Left lung (tissue), 10 donors: ENCODE measurements around the gene NDUFS2. TPM values are rescaled to one million over a fixed set of nuclear protein-coding genes. Genes with fewer than 3 reads are reported as not detected.

Experiments used
- ATAC-seq: fragments of 200-7000 bp; cut with Tn5 transposase; one replicate; pipeline ENCODE4 v1.9.1; 2020; ENCODE audit warnings: moderate library complexity
- DNase-seq, 4 donors: peaks; one replicate each; pipeline ENCODE4 v3.0.0-alpha.2; 2013 to 2020
- H3K27ac ChIP-seq, 2 donors: fragments of 200-600 bp; sonication (generic) in 1 of 2; one replicate each; pipeline versions ENCODE4 v1.5.0 to v1.8.0; 2020 to 2021
- H3K27me3 ChIP-seq, 2 donors: fragments of 200-600 bp; sonication (generic) in 1 of 2; one replicate each; pipeline versions ENCODE4 v1.5.0 to v1.8.0; 2020 to 2021
- H3K36me3 ChIP-seq, 2 donors: fragments of 200-600 bp; sonication (generic) in 1 of 2; one replicate each; pipeline versions ENCODE4 v1.5.0 to v1.8.0; 2020 to 2021
- H3K4me1 ChIP-seq, 2 donors: fragments of 200-600 bp; one replicate each; pipeline ENCODE4 v1.8.0; 2021
- H3K4me3 ChIP-seq, 2 donors: fragments of 200-600 bp; sonication (generic) in 1 of 2; one replicate each; pipeline versions ENCODE4 v1.5.0 to v1.8.0; 2020 to 2021; ENCODE audit warnings: mild to moderate bottlenecking in 1 of 2
- H3K9me3 ChIP-seq, 2 donors: fragments of 200-600 bp; sonication (generic) in 1 of 2; one replicate each; pipeline versions ENCODE4 v1.5.0 to v1.8.0; 2020 to 2021
- intact Hi-C, 2 donors: fragments of 100-400 bp; cut with DNase I; formaldehyde crosslinking; loops; one replicate each; pipeline versions ENCODE4 v1.11.2 to v1.14.2; 2022
- polyA plus RNA-seq, 6 donors: library from polyadenylated mRNA; unstranded; fragments of 120-200 nt; gene quantifications; one replicate each; pipeline ENCODE4 v1.2.1, GENCODE V29; 2013; ENCODE audit not compliant: insufficient read length in 6 of 6
- total RNA-seq, 2 donors: library from RNA; stranded (reverse); fragmentation: NEBNext Ultra II Directional; extraction: Animal tissue kit (Norgen Biotek cat#: 25700); gene quantifications; one replicate each; pipeline ENCODE4 v1.2.1, GENCODE V29; 2021
- TF ChIP-seq, protein P1 (sequence below), 2 donors: fragments of 200-600 bp; sonication (generic) in 1 of 2; IDR thresholded peaks; one replicate each; pipeline versions ENCODE4 v1.5.0 to v1.8.0; 2021; ENCODE audit warnings: antibody characterized with exemption in 2 of 2
- donor health status: DM: no; HTN: yes; CAD: no.
- donor health status: DM: no; HTN: no; CAD: no.

NDUFS2 gene
- total and polyA plus RNA-seq, 8 donors: 67.7 to 188 (median 151) TPM

DNA sequence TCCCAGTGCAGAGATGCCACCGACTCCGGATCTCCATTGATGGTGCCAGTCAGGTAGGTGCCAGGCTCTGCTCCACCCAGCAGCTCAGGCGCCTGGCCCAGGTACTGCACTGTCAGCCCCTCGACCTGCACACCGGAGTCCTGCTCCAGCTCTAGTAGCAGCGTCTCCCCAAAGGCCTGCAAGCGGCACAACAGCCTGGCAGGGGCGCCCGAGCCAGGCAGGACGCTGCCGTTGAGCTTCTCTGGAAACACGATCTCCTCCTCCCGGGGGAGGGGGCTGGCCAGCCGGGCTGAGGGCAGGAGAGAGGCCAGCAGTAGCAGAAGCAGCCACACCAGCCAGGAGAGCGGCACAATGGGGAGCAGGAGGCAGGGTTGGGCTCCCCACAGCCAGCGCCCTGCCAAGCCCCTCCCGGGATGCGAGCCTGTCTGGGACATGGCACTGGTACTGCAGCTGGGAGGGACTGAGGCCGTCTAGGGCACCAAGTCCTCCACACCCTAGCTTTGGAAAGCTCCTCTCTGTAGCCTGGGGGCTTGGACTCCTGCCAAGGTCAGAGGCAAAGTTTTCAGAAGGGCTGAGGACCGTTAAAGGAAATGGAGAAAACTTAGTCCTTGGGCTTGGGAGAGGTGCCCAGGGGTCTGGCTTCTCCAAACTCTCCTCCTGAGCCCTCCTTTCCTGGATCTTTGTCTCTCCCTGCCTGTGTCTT lies 3.8 kb upstream of the NDUFS2 start:
- TF ChIP-seq, protein P1, sequence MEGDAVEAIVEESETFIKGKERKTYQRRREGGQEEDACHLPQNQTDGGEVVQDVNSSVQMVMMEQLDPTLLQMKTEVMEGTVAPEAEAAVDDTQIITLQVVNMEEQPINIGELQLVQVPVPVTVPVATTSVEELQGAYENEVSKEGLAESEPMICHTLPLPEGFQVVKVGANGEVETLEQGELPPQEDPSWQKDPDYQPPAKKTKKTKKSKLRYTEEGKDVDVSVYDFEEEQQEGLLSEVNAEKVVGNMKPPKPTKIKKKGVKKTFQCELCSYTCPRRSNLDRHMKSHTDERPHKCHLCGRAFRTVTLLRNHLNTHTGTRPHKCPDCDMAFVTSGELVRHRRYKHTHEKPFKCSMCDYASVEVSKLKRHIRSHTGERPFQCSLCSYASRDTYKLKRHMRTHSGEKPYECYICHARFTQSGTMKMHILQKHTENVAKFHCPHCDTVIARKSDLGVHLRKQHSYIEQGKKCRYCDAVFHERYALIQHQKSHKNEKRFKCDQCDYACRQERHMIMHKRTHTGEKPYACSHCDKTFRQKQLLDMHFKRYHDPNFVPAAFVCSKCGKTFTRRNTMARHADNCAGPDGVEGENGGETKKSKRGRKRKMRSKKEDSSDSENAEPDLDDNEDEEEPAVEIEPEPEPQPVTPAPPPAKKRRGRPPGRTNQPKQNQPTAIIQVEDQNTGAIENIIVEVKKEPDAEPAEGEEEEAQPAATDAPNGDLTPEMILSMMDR (IDR thresholded peaks at IDR 0.05): no peak
- Histone ChIP-seq H3K4me1 (peaks cover 26 to 61% of the 10 kb centered on the region in 2 donors), H3K27me3 (no peaks in the 10 kb centered on the region), H3K9me3 (no peaks in the 10 kb centered on the region), H3K36me3 (no peaks in the 10 kb centered on the region), H3K4me3 (peak overlapping the region; percentile 9 to 30), H3K27ac (peak overlapping the region; percentile 58 to 75)
- ATAC-seq (no peak), DNase-seq (peak in 1 of 4 donors; percentile 60)
- intact Hi-C loops: no loop called here

DNA sequence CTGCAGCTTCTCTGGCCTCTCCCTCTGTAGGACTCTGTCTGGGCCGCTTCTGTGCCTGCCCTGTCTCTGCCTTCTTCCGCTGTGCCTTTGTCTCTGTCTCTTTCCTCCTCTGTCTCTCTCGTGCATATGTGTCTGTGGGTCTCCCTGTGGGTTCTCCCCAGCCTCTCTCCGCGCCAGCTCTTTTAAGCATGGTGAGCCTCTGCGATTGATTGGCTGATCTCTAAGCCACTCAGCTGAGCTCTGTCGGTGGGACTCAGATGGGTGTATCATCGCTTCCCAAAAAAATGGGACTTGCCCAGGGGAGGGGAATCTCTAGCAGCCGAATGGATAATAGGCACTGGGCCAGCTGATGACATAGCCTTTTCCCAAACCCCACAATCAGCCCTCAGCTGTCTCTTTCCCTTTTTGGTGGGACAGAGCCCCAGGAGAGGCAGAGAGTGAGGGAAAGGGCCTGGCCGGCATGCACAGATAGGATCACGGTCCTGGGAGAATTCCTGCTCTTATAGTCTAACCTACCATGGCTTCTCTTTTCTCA lies 3.2 kb upstream of the NDUFS2 start, which contains the start of gene ADAMTS4:
ADAMTS4 (minus strand) TSS at position 158 of the 535 bp plus-strand sequence. CDS start 427 bp downstream, outside the sequence.
- TF ChIP-seq, protein P1 (IDR thresholded peaks at IDR 0.05): no peak
- peaks cover 32 to 65% of the 10 kb centered on the region in 2 donors for H3K4me1 ChIP-seq
- no peaks in the 10 kb centered on the region for H3K9me3 ChIP-seq
- DNase-seq (peak in 3 of 4 donors; percentile 54 to 86 (median 70)), ATAC-seq (peak; percentile 9)
- H3K27me3 ChIP-seq: no peaks in the 10 kb centered on the region
- peak within 1 kb of the TSS; percentile 89 to 98 for H3K27ac ChIP-seq
- intact Hi-C loops: no loop called here
- no peaks in the 10 kb centered on the region for H3K36me3 ChIP-seq
- peak within 1 kb of the TSS; percentile 9 to 30 for H3K4me3 ChIP-seq

DNA sequence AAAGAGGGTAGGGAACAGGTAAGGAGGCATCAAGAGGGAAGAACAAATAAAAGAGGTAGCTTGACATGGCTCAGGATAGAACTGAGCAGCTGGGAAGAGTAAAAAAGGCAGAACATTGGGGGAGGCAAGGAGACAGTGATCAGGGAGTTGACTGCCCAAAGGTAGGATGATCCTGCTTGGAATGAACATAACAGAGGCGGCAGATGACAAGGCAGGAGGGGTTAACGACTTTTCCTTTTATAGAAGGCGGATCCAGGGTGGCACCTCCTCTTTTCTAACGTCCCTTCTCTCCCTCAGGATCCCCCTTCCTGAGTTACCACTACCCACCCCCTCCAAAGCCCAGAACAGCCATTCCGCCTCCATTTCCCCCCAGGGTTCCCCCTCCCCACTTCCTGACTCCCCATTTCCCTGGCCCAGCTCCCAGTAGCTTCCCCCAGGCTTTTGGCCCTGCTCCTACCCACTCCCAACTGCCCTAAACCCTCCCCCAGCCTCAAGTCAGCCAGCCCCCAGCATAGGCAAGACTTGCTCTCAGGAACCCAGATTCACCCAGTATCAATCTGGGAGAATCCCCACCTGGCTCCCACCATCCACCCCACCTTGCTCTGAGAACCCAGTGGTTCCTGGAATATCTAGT lies 2.5 kb upstream of the NDUFS2 start:
- intact Hi-C loops: no loop called here
- ATAC-seq: no peak
- Histone ChIP-seq H3K4me1 (peaks cover 32 to 65% of the 10 kb centered on the region in 2 donors), H3K36me3 (peaks cover 0 to 4% of the 10 kb centered on the region in 2 donors), H3K27me3 (no peaks in the 10 kb centered on the region), H3K9me3 (no peaks in the 10 kb centered on the region), H3K27ac (peak overlapping the region; percentile 89 to 98), H3K4me3 (no peak overlapping the region)
- no peak for DNase-seq
- TF ChIP-seq, protein P1 (IDR thresholded peaks at IDR 0.05): no peak

- intact Hi-C loops: no loop called here
- no peak for ATAC-seq
- H3K4me3 ChIP-seq: no peak overlapping the region
Observed at GRCh38 chr1:161200421-161200991, 1.7 kb upstream of the NDUFS2 start.

More at GRCh38 chr1:161200421-161200991, 1.7 kb upstream of the NDUFS2 start:
- Histone ChIP-seq H3K4me1 (peaks cover 29 to 65% of the 10 kb centered on the region in 2 donors), H3K9me3 (no peaks in the 10 kb centered on the region), H3K36me3 (peaks cover 0 to 8% of the 10 kb centered on the region in 2 donors), H3K27ac (peak overlapping the region; percentile 89 to 98), H3K27me3 (no peaks in the 10 kb centered on the region)
- DNase-seq: no peak
- TF ChIP-seq, protein P1 (IDR thresholded peaks at IDR 0.05): no peak
